ENCODE results near the gene DHTKD1.
"Not testable (repeated sequence)": the region's sequence is repeated elsewhere in the genome, so short reads cannot be mapped to it uniquely, and the experiment has no call there.

The DHTKD1 gene

GRCh38 chr10:12081879-12082557 lies 13.3 kb downstream of the DHTKD1 start:
- Histone ChIP-seq H3F3A (ENCODE audit: insufficient read depth, low read length) (no peaks in the 10 kb centered on the region), H3K4me2 (ENCODE audit: low read length) (no peak overlapping the region), H3K9me3 (ENCODE audit: low read length) (no peaks in the 10 kb centered on the region), H3K4me3 (ENCODE audit: low read depth, low read length, poor library complexity, severe bottlenecking) (no peak overlapping the region), H3K27me3 (ENCODE audit: insufficient read depth, low read length) (no peaks in the 10 kb centered on the region), H2AFZ (ENCODE audit: low read length) (no peak overlapping the region), H3K9ac (ENCODE audit: low read length) (no peak overlapping the region), H4K20me1 (ENCODE audit: insufficient read depth, low read length) (no peaks in the 10 kb centered on the region), H3K9me2 (ENCODE audit: low read depth, low read length) (no peaks in the 10 kb centered on the region), H3K79me2 (ENCODE audit: insufficient read depth, low read length) (no peaks in the 10 kb centered on the region), H3K4me1 (ENCODE audit: insufficient read depth, low read length, severe bottlenecking) (peaks cover 21% of the 10 kb centered on the region), H3K27ac (ENCODE audit: low read depth, low read length, poor library complexity, severe bottlenecking) (no peak overlapping the region), H3K36me3 (ENCODE audit: insufficient read depth, low read length) (peaks cover 33% of the 10 kb centered on the region)
- TF ChIP-seq, protein P1, sequence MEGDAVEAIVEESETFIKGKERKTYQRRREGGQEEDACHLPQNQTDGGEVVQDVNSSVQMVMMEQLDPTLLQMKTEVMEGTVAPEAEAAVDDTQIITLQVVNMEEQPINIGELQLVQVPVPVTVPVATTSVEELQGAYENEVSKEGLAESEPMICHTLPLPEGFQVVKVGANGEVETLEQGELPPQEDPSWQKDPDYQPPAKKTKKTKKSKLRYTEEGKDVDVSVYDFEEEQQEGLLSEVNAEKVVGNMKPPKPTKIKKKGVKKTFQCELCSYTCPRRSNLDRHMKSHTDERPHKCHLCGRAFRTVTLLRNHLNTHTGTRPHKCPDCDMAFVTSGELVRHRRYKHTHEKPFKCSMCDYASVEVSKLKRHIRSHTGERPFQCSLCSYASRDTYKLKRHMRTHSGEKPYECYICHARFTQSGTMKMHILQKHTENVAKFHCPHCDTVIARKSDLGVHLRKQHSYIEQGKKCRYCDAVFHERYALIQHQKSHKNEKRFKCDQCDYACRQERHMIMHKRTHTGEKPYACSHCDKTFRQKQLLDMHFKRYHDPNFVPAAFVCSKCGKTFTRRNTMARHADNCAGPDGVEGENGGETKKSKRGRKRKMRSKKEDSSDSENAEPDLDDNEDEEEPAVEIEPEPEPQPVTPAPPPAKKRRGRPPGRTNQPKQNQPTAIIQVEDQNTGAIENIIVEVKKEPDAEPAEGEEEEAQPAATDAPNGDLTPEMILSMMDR (IDR thresholded peaks at IDR 0.05; ENCODE audit: low read length), result no peak
- no peak for TF ChIP-seq EZH2 (IDR thresholded peaks at IDR 0.05; ENCODE audit: borderline replicate concordance, low read length)

GRCh38 chr10:12088919-12089318 lies 20.2 kb downstream of the DHTKD1 start:
- H2AFZ ChIP-seq (ENCODE audit: low read length), result no peak overlapping the region
- H3K36me3 ChIP-seq (ENCODE audit: insufficient read depth, low read length), result peaks cover 82% of the 10 kb centered on the region
- H3F3A ChIP-seq (ENCODE audit: insufficient read depth, low read length), result no peaks in the 10 kb centered on the region
- TF ChIP-seq EZH2 (IDR thresholded peaks at IDR 0.05; ENCODE audit: borderline replicate concordance, low read length), result no peak
- TF ChIP-seq, protein P1 (IDR thresholded peaks at IDR 0.05; ENCODE audit: low read length), result no peak
- H3K27ac ChIP-seq (ENCODE audit: low read depth, low read length, poor library complexity, severe bottlenecking), result no peak overlapping the region
- no peaks in the 10 kb centered on the region for H3K27me3 ChIP-seq (ENCODE audit: insufficient read depth, low read length)
- no peaks in the 10 kb centered on the region for H3K79me2 ChIP-seq (ENCODE audit: insufficient read depth, low read length)
- H4K20me1 ChIP-seq (ENCODE audit: insufficient read depth, low read length), result no peaks in the 10 kb centered on the region
- H3K4me3 ChIP-seq (ENCODE audit: low read depth, low read length, poor library complexity, severe bottlenecking), result no peak overlapping the region
- H3K4me2 ChIP-seq (ENCODE audit: low read length), result no peak overlapping the region
- H3K9me3 ChIP-seq (ENCODE audit: low read length), result no peaks in the 10 kb centered on the region
- H3K9me2 ChIP-seq (ENCODE audit: low read depth, low read length), result no peaks in the 10 kb centered on the region
- no peaks in the 10 kb centered on the region for H3K4me1 ChIP-seq (ENCODE audit: insufficient read depth, low read length, severe bottlenecking)
- H3K9ac ChIP-seq (ENCODE audit: low read length), result no peak overlapping the region

DNA sequence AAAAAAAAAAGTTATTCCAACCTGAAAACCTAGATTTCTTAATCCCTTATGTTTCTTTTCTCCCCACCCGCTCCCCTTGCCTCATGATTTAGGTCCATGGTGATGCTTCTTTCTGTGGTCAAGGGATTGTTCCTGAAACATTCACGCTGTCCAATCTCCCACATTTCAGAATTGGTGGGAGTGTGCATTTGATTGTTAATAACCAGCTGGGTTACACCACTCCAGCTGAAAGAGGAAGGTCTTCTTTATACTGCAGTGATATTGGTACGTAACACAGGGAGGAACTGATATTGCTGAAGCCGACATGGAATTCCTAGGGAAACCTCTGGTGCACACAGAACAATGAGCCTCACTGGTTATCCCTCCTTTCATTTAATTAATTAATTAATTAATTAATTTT lies 22.7 kb downstream of the DHTKD1 start:
- Histone ChIP-seq H3K27me3 (ENCODE audit: insufficient read depth, low read length) (no peaks in the 10 kb centered on the region), H4K20me1 (ENCODE audit: insufficient read depth, low read length) (no peaks in the 10 kb centered on the region), H3F3A (ENCODE audit: insufficient read depth, low read length) (no peaks in the 10 kb centered on the region), H2AFZ (ENCODE audit: low read length) (no peak overlapping the region), H3K27ac (ENCODE audit: low read depth, low read length, poor library complexity, severe bottlenecking) (no peak overlapping the region), H3K9me3 (ENCODE audit: low read length) (no peaks in the 10 kb centered on the region), H3K4me3 (ENCODE audit: low read depth, low read length, poor library complexity, severe bottlenecking) (no peak overlapping the region), H3K79me2 (ENCODE audit: insufficient read depth, low read length) (no peaks in the 10 kb centered on the region), H3K4me2 (ENCODE audit: low read length) (no peak overlapping the region), H3K4me1 (ENCODE audit: insufficient read depth, low read length, severe bottlenecking) (no peaks in the 10 kb centered on the region), H3K9me2 (ENCODE audit: low read depth, low read length) (no peaks in the 10 kb centered on the region), H3K36me3 (ENCODE audit: insufficient read depth, low read length) (peaks cover 78% of the 10 kb centered on the region), H3K9ac (ENCODE audit: low read length) (no peak overlapping the region)
- no peak for TF ChIP-seq EZH2 (IDR thresholded peaks at IDR 0.05; ENCODE audit: borderline replicate concordance, low read length)
- TF ChIP-seq, protein P1 (IDR thresholded peaks at IDR 0.05; ENCODE audit: low read length), result no peak

- not testable (repeated sequence) for H3K27me3 ChIP-seq (ENCODE audit: insufficient read depth, low read length); H3K9me2 ChIP-seq (ENCODE audit: low read depth, low read length); H3K27ac ChIP-seq (ENCODE audit: low read depth, low read length, poor library complexity, severe bottlenecking); H3F3A ChIP-seq (ENCODE audit: insufficient read depth, low read length); H2AFZ ChIP-seq (ENCODE audit: low read length); H3K79me2 ChIP-seq (ENCODE audit: insufficient read depth, low read length); H3K4me2 ChIP-seq (ENCODE audit: low read length); H3K9me3 ChIP-seq (ENCODE audit: low read length); H3K4me1 ChIP-seq (ENCODE audit: insufficient read depth, low read length, severe bottlenecking); H3K4me3 ChIP-seq (ENCODE audit: low read depth, low read length, poor library complexity, severe bottlenecking); H3K9ac ChIP-seq (ENCODE audit: low read length); H4K20me1 ChIP-seq (ENCODE audit: insufficient read depth, low read length)
- peaks cover 75% of the 10 kb centered on the region for H3K36me3 ChIP-seq (ENCODE audit: insufficient read depth, low read length)
Measured at GRCh38 chr10:12097361-12097760, 28.6 kb downstream of the DHTKD1 start.

Data from OCI-LY1 (cell line).